Measurements from ENCODE around the gene TOM1.
"Not testable (repeated sequence)": the region's sequence is repeated elsewhere in the genome, so short reads cannot be mapped to it uniquely, and the experiment has no call there.

TOM1 gene

DNA sequence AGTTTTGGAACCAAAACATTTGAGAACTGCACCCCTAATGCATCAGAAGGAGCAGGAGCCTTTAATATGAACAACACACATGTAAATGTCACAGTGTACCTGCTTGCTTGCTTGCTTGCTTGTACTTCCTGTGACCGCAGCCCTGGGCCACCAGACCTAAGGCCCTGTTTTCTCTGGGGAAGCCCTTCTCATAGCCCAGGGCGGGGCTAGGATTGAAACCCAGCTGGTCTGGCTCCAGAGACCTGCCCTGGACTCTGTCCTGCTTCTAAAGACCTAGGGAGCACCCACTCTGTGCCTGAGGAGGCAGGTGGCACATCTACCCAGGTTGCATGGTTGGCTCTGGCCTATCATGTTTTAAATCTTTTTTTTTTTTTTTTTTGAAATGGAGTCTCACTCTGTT, 92.7 kb downstream of the TOM1 start:
- peaks cover 33% of the 10 kb centered on the region for H3K4me1 Mint-ChIP-seq
- H3K27ac Mint-ChIP-seq: no peak overlapping the region
- H3K9me3 Mint-ChIP-seq: no peaks in the 10 kb centered on the region
- H3K27me3 Mint-ChIP-seq (ENCODE audit: low read depth, poor library complexity): peaks cover 4% of the 10 kb centered on the region
- no peak for DNase-seq
- H3K4me3 Mint-ChIP-seq: no peak overlapping the region
- H3K36me3 Mint-ChIP-seq (ENCODE audit: low read depth): no peaks in the 10 kb centered on the region
- TF ChIP-seq, protein P1, sequence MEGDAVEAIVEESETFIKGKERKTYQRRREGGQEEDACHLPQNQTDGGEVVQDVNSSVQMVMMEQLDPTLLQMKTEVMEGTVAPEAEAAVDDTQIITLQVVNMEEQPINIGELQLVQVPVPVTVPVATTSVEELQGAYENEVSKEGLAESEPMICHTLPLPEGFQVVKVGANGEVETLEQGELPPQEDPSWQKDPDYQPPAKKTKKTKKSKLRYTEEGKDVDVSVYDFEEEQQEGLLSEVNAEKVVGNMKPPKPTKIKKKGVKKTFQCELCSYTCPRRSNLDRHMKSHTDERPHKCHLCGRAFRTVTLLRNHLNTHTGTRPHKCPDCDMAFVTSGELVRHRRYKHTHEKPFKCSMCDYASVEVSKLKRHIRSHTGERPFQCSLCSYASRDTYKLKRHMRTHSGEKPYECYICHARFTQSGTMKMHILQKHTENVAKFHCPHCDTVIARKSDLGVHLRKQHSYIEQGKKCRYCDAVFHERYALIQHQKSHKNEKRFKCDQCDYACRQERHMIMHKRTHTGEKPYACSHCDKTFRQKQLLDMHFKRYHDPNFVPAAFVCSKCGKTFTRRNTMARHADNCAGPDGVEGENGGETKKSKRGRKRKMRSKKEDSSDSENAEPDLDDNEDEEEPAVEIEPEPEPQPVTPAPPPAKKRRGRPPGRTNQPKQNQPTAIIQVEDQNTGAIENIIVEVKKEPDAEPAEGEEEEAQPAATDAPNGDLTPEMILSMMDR (IDR thresholded peaks at IDR 0.05): no peak

DNA sequence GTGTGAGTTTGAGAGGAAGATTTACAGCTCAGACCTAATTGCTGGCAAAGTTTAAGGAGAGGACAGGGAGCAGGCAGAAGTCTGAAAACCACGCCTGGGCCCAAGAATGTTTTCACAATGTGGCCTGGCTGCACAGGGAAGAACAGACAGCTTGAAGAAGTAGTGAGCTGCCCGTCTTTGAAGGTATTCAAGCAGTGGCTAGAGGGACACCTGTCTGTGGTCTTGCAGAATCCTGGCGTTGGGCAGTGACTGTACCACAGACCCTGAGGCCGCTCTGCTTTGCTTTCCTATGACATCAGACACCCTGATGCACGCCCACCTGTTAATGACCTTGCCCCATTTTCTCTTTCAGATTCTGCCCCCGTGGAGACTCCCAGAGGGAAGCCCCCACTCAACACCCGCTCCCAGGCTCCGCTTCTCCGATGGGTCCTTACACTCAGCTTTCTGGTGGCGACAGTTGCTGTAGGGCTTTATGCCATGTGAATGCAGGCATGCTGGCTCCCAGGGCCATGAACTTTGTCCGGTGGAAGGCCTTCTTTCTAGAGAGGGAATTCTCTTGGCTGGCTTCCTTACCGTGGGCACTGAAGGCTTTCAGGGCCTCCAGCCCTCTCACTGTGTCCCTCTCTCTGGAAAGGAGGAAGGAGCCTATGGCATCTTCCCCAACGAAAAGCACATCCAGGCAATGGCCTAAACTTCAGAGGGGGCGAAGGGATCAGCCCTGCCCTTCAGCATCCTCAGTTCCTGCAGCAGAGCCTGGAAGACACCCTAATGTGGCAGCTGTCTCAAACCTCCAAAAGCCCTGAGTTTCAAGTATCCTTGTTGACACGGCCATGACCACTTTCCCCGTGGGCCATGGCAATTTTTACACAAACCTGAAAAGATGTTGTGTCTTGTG, 93.7 kb downstream of the TOM1 start:
- no peak for DNase-seq
- Mint-ChIP-seq H3K9me3 (no peaks in the 10 kb centered on the region), H3K36me3 (ENCODE audit: low read depth) (no peaks in the 10 kb centered on the region), H3K4me3 (no peak overlapping the region), H3K27ac (peak overlapping the region; percentile 85), H3K4me1 (peaks cover 37% of the 10 kb centered on the region), H3K27me3 (ENCODE audit: low read depth, poor library complexity) (peaks cover 4% of the 10 kb centered on the region)
- TF ChIP-seq, protein P1 (IDR thresholded peaks at IDR 0.05): no peak

DNA sequence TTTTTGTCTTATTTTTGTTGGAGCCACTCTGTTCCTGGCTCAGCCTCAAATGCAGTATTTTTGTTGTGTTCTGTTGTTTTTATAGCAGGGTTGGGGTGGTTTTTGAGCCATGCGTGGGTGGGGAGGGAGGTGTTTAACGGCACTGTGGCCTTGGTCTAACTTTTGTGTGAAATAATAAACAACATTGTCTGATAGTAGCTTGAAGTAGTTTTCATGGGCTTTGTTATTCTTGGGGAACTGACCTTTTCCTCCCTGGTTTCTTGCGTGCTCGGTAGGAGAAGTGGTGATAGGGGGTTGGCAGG, 94.3 kb downstream of the TOM1 start:
- Mint-ChIP-seq H3K4me3 (no peak overlapping the region), H3K27me3 (ENCODE audit: low read depth, poor library complexity) (peaks cover 4% of the 10 kb centered on the region), H3K4me1 (peaks cover 37% of the 10 kb centered on the region), H3K27ac (peak overlapping the region; percentile 85), H3K36me3 (ENCODE audit: low read depth) (no peaks in the 10 kb centered on the region), H3K9me3 (no peaks in the 10 kb centered on the region)
- no peak for DNase-seq
- TF ChIP-seq, protein P1 (IDR thresholded peaks at IDR 0.05): no peak

- no peak overlapping the region for H3K27ac Mint-ChIP-seq
- peaks cover under 1% of the 10 kb centered on the region for H3K27me3 Mint-ChIP-seq (ENCODE audit: low read depth, poor library complexity)
- H3K4me3 Mint-ChIP-seq: no peak overlapping the region
- H3K4me1 Mint-ChIP-seq: peaks cover 44% of the 10 kb centered on the region
- H3K9me3 Mint-ChIP-seq: no peaks in the 10 kb centered on the region
- H3K36me3 Mint-ChIP-seq (ENCODE audit: low read depth): no peaks in the 10 kb centered on the region
- TF ChIP-seq, protein P1 (IDR thresholded peaks at IDR 0.05): no peak
- no peak for DNase-seq
Observed at GRCh38 chr22:35394810-35395563, 95.3 kb downstream of the TOM1 start.

DNA sequence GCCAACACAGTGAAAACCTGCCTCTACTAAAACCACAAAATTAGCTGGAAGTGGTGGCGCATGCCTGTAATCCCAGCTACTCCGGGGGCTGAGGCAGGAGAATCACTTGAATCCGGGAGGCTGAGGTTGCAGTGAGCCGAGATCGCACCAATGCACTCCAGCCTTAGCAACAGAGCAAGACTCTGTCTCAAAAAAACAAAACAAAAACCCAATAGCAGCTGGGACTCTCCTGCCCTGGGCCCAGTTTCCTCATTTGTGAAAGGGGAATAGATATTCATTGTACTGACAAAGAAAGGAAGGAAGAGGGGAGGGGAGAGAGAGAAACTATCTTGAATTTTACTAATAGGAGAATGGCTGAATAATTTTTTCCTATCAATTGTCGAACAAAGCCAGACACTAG, 96.9 kb downstream of the TOM1 start:
- DNase-seq; H3K4me3 Mint-ChIP-seq; H3K27me3 Mint-ChIP-seq (ENCODE audit: low read depth, poor library complexity); H3K36me3 Mint-ChIP-seq (ENCODE audit: low read depth); H3K9me3 Mint-ChIP-seq: not testable (repeated sequence)
- Mint-ChIP-seq H3K27ac (peak overlapping the region; percentile 83), H3K4me1 (peaks cover 61% of the 10 kb centered on the region)

GRCh38 chr22:35397095-35397904, 97.6 kb downstream of the TOM1 start:
- H3K27ac Mint-ChIP-seq: peak overlapping the region; percentile 94
- peaks cover 65% of the 10 kb centered on the region for H3K4me1 Mint-ChIP-seq
- no peaks in the 10 kb centered on the region for H3K27me3 Mint-ChIP-seq (ENCODE audit: low read depth, poor library complexity)
- no peaks in the 10 kb centered on the region for H3K9me3 Mint-ChIP-seq
- H3K36me3 Mint-ChIP-seq (ENCODE audit: low read depth): peaks cover 9% of the 10 kb centered on the region
- TF ChIP-seq, protein P1 (IDR thresholded peaks at IDR 0.05): no peak
- no peak for DNase-seq
- peak overlapping the region; percentile 28 for H3K4me3 Mint-ChIP-seq
